COR-L47 (cell line): Measurements from ENCODE around the gene MIOS.

Source experiments
- DNase-seq: peaks from one replicate; lab custom pipeline; 2025; lab: John Stamatoyannopoulos, UW

The MIOS gene

GRCh38 chr7:7566651-7567611 lies at the start of gene MIOS:
TSS of gene MIOS (plus strand) at chr7:7566884. CDS start at chr7:7572476, 5,592 bp downstream.
- peak; percentile 32 for DNase-seq

GRCh38 chr7:7517754-7518153 lies 48.9 kb upstream of the MIOS start:
- DNase-seq: no peak

GRCh38 chr7:7519056-7519455 lies 47.6 kb upstream of the MIOS start:
- no peak for DNase-seq

GRCh38 chr7:7519528-7519927 lies 47.2 kb upstream of the MIOS start:
- DNase-seq: no peak

GRCh38 chr7:7521259-7521658 lies 45.4 kb upstream of the MIOS start:
- DNase-seq: no peak

- no peak for DNase-seq
Observed at GRCh38 chr7:7522421-7522820, 44.3 kb upstream of the MIOS start.

- no peak for DNase-seq
Observed at GRCh38 chr7:7524121-7524520, 42.6 kb upstream of the MIOS start.

- DNase-seq: no peak
Observed at GRCh38 chr7:7526006-7526405, 40.7 kb upstream of the MIOS start.

- DNase-seq: no peak
Observed at GRCh38 chr7:7527047-7527446, 39.6 kb upstream of the MIOS start.

GRCh38 chr7:7529328-7529727 lies 37.4 kb upstream of the MIOS start:
- peak; percentile 87 for DNase-seq

- DNase-seq: no peak
Observed at GRCh38 chr7:7533831-7534430, 32.8 kb upstream of the MIOS start.

GRCh38 chr7:7535691-7536090 lies 31.0 kb upstream of the MIOS start, which contains the start of gene COL28A1:
TSS of gene COL28A1 (minus strand) at chr7:7535873. CDS start at chr7:7532875, 2,998 bp downstream.
- DNase-seq: no peak

- DNase-seq: no peak
Observed at GRCh38 chr7:7536396-7537019, 30.2 kb upstream of the MIOS start.

- DNase-seq: no peak
Observed at GRCh38 chr7:7537711-7538110, 29.0 kb upstream of the MIOS start.

GRCh38 chr7:7539152-7539551 lies 27.5 kb upstream of the MIOS start:
- no peak for DNase-seq

GRCh38 chr7:7539711-7540110 lies 27.0 kb upstream of the MIOS start:
- DNase-seq: no peak

GRCh38 chr7:7542251-7542835 lies 24.3 kb upstream of the MIOS start:
- no peak for DNase-seq

GRCh38 chr7:7548407-7548806 lies 18.3 kb upstream of the MIOS start:
- no peak for DNase-seq

GRCh38 chr7:7550663-7551062 lies 16.0 kb upstream of the MIOS start:
- no peak for DNase-seq

- DNase-seq: no peak
Observed at GRCh38 chr7:7552199-7552598, 14.5 kb upstream of the MIOS start.

GRCh38 chr7:7553386-7553785 lies 13.3 kb upstream of the MIOS start:
- no peak for DNase-seq

GRCh38 chr7:7554021-7554432 lies 12.7 kb upstream of the MIOS start:
- DNase-seq: peak; percentile 10
